Fibroblast of skin of left quadriceps (primary cell): Measurements from ENCODE around the gene GPC4.
"Not testable (repeated sequence)": the region's sequence is repeated elsewhere in the genome, so short reads cannot be mapped to it uniquely, and the experiment has no call there.

Source experiments
- DNase-seq, 2 experiments: peaks; one replicate each; pipeline ENCODE4 v3.0.0-alpha.2; 2013; ENCODE audit warnings: low read depth in 2 of 2

Gene GPC4

DNA sequence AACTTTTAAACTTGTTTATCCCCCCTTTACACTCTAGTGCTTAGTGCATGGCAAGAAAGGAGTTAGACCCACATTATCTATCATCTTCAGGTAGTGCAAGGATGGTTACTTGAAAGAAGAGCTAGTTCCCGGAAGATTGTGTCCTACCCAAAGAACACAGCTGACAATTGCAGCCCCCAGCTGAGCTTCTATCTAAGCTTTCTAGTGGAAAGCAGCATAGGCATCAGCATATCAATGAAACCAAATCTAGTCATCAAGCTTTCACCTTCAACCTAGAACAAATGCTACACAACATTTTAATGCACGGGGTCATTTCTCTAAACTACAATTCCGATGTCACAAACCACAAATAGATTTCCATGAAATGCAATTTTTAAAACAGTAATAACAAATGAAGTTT, 108.2 kb downstream of the GPC4 start:
- no peak for DNase-seq

DNA sequence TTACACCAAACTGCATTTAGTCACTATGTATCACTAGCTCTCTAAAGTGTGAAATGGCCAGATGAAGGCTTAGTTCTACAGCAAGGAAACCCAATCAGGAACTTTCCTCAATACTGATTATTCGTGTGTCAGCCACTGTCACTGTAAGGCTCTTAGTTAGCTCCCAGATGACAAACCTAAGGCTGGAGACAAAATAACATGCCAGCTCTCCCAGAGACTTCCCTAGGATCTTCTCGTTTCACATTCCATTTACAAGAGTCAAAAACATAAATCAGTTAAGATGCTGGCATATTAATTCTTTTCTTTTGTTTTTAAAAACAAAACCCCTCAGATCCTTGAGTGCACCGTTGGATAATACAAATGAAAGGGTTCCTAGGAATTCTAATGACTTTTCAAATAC, 109.0 kb downstream of the GPC4 start:
- DNase-seq, result no peak

DNA sequence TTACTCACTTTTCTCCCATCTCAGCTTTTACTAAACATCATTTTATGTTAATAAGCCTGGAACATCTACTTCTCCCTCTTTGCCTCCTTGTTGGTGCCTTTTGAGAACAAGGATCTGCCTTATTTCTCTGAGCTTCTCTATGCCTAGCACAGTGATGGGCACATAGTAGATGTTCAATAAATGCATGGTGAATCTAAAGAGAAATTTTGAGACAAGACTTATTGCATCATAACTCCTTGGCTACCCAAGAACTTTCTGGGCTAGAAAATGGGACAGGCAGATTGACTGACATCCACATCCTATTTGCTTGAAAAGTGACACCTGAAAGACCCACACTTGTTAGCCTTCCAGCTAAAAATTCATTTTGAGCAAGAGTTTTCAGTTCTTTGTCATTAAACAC, 109.9 kb downstream of the GPC4 start:
- DNase-seq, result no peak

DNA sequence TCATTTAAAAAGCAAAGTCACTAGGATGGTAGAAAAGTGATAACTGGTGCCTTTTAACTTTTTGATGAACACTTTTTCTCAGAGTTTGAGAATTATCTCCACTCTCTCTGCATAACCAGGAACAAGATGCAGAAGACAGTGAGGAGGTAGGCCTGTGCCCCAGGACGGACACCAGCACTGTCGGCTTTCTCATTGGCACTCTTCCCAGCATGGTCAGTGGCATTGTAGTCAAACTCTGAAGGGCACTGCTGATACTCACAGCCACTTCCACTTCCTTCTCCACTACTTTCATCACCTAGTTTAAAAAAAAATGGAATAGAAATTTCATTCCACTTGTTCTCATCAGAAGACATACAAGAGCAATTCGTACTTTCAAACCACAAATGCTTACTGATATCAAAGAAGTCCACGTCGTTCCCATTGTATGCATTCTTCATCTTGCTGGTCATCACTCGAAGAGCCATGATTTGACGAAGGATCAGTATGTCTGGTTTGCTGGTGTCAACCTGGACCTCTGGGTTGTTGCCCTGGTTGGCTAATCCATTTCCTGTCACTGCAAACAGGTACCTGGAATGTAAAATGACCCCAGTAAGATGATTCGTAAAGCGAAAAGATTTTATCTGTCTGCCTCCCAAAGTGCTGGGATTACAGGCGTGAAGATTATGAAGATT, 112.4 kb downstream of the GPC4 start:
- DNase-seq, result no peak

DNA sequence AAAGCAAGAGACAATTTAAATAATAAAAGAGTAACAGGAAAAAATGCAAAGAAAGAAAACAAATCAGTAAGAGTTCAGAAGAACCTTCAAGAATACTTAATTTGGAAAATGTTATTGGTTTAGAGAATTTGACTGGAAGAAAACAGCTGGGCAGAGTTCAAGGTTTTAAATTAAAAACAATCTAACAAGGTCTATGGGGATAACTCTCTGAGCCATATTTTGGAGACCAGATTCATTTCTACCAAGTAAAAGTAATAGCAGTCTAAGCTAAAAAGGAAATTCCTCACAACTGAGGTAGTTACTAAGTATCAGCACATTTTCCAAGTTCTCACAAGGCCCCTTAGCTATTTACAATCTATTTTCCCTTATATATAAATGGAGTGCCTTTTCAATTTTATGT, 114.7 kb downstream of the GPC4 start:
- DNase-seq, result no peak

DNA sequence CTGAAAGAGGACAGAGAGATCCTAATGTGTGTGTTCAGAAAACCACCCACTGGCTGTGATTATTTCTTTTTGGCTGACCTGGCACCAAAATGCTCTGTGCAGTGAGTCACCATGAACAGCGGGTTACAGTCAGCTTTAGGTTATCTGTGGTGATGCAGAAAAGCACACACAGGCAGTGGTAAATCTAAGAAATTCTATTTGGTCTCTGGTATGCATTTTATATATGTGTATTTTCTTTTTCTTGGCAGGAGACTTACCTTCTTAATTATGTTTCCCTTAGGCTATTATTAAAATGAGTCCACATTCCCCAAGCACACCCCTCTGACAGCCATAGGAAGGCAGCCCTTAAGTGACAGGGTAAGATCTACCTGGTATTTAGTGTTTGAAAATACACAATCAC, 118.0 kb downstream of the GPC4 start:
- peak; percentile 61 to 64 for DNase-seq

DNA sequence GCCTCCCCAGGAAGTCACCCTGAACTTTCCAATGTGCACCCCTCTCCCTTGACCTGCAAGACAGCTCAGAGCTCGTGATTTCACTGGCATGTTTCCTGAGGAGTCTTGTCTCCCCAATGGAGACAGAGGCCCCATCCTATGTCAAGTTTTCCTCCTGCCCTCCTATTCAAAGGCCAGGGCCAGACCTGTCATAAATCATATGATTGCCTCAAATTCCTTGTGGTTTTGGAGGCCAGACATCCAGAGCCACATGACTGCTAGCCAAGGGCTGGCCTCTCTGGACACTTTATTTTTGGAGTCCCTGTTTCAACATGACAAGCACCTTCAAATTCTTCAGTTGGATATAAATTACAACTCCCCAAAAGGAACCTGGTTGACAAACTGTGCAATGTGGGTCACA, 121.2 kb downstream of the GPC4 start:
- DNase-seq, result no peak

DNA sequence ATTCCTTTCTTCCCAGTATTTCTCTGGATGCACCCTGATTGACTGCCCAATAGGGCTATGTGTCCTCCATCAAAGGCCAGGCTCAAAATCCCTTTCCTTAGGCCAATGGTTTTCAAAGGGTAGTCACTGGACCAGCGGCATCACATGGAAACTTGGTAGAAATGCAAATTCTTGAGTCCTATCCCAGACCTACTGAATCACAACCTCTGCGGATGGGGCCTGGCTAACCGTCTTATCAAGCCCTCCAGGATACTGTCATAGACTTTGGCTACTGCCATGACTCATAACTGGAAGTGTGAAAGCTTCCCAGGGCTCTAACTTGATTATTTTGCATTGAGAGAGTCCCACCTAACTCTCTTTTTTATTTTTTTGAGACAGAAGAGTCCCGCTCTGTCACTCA, 125.2 kb downstream of the GPC4 start:
- no peak for DNase-seq

DNA sequence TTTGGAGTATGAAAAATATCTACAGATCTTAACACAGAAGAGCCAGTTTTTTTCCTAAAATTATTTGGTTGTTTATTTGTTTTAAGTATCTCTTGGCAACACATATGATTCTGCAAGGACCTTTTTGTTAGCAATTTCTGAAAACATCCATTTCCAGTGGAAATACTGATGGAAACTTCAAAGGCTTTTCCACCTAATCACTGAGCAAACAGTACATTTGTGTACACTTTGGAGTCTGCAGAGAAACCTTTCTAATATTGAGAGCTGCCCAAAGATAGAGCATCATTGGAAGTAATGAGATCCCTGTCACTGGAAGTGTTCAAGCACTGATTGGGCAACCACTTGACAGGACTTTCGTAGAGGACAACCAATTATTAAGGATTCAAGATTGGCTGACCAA, 127.4 kb downstream of the GPC4 start:
- no peak for DNase-seq

DNA sequence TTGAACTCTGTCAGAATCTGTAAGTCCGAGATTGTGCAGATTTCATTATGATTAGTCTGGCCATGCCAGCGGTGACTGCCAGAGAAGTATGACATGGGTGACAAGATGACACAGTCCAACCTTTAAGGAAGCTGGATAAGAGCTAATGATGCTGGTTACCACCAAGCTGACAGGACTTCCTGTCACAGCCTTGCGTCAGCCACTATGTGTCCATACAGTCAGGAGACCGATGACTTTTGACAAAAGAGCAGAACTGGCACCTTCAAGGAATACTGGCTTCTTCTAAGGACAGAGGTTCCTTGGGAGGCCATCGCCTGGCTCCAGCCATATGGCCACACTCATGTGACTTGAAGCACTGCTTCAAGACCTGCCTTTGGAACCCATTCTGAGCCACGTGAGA, 129.9 kb downstream of the GPC4 start:
- DNase-seq, result no peak

DNA sequence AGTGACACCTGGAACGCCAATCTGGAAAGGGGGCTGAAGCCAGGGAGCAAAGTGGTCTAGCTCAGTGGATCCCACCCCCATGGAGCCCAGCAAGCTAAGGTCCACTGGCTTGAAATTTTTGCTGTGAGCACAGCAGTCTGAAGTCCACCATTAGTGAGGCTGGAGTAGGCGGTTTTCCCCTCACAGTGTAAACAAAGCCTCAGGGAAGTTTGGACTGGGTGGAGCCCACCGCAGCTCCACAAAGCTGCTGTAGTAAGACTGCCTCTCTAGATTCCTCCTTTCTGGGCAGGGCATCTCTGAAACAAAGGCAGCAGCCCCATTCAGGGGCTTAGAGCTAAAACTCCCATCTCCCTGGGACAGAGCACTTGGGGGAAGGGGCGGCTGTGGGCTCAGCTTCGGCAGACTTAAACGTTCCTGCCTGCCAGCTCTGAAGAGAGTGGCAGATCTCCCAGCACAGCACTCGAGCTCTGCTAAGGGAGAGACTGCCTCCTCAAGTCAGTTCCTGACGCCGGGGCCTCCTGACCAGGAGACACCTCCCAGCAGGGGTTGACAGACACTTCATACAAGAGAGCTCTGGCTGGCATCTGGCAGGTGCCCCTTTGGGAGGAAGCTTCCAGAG, 136.1 kb downstream of the GPC4 start:
- not testable (repeated sequence) for DNase-seq

DNA sequence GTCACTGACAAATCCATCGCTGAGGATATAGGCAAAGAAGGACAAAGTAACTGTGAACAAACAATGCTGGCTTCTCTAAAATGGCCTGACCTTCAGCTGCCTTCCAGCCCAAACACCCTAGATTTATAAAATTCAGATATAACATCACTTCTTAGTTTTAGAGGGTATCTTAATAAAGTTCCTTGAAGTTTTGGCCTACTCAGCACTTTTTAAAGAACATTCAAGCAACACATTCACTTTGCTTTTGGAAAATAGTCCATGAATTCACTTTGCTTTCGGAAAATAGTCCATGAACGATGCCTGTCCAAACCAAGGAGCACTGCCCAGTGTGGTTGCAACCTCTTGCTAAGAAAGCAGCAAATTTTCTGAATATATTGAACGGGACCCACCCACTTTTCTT, 142.1 kb downstream of the GPC4 start:
- DNase-seq, result no peak

DNA sequence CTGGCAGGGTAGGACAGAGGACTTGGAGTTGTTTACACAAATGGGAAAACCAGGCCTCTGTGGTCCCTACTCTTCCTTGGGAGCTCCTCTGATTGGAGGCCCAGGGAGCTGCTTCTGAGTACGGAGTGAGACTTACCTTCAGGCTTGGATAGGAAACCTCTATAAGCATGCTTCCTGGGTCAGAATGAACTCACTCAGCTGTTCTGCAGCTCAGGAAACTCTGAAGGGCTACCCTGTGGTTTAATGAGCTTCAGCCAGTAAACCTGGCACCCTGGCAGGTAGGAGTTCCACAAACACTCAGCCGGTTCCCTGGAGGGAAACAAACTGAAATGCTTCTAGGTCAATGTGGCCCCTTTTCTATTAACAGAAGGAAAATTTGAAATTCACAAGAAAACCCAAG, 146.1 kb downstream of the GPC4 start:
- DNase-seq, result no peak

DNA sequence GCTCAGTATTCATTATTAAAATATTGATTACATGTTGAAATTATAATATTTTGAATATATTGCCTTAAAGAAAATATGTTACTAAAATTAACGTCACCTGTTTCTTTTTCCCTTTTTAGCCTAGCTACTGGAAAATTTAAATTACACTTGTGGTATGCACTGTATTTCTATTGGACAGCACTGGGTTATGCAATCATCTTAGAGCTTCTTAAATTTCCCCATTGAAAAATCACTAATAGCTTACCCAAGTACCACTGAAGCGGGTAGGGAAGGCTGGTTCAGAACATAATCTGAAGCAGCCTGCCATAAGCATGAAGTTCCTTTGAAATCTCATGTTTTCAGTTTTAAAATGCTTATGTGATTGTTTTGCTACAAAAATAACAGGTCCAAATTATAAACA, 147.7 kb downstream of the GPC4 start:
- DNase-seq, result no peak

DNA sequence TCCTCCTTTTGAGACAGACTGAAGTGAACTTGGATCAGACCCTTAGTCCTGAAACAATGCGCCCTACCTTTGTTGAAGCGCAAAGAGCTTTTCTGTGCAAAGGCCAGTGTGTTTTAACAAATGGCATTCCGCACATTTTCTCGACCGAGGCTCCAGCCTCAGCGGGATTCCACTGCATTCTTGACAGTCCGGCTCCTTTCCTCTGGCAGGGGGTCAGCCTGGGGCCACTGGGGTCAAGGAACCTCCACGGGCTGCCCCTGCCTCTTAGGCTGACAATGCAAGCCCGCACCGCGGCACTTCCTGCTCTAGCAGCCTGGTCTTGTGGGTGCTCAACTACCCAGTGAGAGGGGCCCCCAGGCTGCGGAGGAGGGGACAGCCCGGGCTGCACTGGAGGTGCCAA, 150.0 kb downstream of the GPC4 start:
- DNase-seq, result no peak

DNA sequence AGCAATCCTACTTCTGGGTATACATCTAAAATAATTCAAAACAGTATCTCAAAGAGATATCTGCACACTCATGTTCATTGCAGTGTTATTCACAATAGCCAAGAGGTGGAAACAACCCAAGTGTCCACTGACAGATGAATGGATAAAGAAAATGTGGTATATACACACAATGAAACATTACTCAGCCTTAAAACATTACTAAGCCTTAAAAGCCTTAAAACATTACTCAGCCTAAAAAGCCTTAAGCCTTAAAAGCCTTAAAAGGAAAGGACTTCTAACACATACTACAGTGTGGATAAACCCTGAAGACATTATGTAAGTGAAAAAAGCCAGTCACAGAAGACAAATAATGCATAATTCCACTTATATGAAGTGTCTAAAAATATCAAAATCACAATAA, 156.8 kb downstream of the GPC4 start:
- peak; percentile 28 to 39 for DNase-seq

DNA sequence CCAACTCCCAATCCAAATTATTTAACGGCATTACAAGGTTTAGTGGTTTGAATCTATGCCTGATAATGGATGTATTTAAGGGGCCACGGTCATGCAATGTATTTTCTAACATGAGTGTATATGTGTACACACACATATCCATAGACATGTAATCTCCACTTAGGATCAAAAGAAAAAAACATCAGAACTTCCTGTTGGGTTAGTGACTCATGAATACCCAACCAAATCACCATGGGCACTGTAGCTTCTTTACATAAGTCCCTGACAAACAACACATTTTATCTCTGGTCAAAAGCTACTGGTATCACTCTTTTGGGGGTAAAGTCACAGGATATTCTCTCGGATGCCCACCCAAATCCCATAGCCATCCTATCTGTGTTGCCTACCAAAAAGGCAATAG, 160.6 kb downstream of the GPC4 start:
- no peak for DNase-seq

DNA sequence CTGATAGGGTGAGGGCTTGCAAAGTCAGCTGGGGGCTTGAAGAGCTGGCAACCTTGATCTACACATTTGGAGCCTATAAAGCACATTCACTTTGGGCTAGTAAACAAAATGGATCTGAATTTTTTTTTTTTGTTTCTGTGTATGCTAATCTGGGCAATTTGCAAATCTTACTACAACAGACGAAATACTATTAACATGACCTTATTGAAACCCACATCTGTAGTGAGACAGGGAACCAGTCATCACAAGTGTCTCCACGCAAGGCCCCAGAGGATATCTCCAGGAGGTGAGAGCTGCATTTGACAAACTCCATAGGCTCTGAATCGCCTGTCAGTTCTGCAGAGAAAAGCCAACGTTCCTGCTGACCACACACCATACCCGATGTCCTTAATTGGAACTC, 164.1 kb downstream of the GPC4 start:
- DNase-seq, result no peak

DNA sequence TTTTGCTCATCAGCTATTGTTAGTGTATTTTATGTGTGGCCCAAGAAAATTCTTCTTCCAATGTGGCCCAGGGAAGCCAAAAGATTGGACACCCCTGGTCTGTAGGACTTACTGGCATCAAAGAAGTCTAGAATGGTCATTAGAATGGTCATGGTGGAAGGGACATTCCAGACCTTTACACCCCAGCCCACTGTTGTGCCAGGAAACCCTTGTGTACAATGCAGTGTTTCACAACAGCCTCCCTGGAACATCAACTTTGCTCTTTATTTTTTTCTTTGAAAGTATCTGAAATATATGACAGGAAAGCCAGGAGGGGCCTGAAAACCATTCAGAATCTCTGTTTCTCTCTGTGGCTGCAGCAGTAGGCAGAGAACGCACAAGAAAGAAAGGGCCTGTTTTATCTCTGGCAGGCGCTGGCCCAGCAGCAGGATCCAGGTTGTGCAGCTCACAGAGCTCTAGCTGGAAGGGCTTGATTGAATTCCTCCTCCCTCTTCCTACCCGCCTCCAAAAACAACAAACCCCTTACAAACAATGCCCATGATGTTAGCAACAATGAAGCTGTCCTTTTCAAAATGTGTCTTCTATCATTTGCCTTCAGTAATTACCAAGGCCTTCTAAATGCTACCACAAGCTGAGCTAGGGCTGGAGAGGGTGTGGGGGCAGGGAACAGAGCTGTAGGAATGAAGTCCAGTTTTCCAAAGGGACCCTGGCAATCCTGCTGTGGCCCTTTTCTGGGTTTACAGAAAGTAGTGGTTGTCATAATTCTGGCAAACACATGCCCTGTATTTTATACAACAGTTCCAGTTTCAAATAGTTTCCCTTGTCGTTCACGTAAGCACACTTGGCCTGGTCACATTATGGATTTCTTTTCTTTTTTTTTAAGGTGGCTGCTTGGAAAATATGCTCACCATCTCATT, 164.8 kb downstream of the GPC4 start:
- no peak for DNase-seq
